CD4-positive, alpha-beta T cell treated with Interleukin-2 at 100 ng/mL for 4 hours (primary cell): ENCODE results near the gene SMIM5.
"Not testable (repeated sequence)": the region's sequence is repeated elsewhere in the genome, so short reads cannot be mapped to it uniquely, and the experiment has no call there.

ENCODE experiments used
- DNase-seq: peaks from one replicate; pipeline ENCODE4 v3.0.0-alpha.2; 2020; ENCODE audit warnings: low spot score

The SMIM5 gene

DNA sequence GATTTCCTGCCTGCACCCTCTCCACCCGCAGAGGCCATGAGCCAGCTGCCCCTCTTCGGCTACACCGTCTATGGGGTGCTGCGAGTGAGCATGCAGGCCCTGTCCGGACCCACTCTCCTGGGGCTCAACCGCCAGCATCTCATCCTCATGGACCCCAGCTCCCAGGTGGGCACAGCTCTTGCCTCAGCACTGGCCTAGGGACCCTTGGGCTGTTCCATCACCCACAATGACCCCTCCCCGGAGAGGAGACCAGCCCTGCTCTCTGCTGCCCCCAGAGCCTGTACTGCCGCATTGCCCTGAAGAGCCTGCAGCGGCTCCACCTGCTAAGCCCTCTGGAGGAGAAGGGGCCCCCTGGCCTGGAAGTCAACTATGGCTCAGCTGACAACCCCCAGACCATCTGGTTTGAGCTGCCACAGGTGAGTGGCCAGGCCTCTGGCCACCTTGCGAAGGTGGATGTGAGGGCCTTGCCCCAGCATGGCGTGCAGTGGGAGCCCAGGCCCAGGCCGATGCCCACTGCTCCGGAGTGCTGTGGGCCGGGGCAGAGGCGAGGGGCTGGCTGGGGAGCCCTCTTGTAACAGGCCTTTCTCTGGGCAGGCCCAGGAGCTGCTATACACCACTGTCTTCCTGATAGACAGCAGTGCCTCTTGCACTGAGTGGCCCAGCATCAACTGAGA lies 7.3 kb upstream of the SMIM5 start:
- no peak for DNase-seq

DNA sequence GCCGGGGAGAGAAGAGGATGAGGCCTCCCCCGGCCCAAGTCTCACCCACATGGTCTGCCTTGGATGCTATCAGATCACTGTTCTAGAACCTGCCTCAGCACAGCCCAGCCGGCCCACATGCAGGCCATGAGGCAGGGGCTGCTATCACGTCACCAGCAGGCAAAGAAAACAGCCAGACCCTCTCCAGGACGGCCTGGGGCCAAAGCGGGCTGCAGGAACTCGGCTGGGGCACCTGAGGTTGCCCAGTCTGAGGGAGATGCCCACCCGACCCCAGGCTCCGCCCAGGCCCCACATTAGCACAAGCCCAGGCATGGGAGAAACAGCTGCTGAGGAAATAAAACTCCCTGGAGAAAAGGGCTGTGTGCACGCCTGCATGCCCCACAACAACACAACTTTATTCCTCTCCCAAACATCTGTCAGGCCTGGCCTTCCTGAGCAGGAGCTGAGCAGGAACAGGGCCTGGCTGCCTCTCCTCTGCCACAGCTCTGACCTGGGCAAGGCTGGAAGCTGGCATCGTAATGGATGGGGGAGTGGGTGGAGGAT lies 6.7 kb upstream of the SMIM5 start:
- no peak for DNase-seq

DNA sequence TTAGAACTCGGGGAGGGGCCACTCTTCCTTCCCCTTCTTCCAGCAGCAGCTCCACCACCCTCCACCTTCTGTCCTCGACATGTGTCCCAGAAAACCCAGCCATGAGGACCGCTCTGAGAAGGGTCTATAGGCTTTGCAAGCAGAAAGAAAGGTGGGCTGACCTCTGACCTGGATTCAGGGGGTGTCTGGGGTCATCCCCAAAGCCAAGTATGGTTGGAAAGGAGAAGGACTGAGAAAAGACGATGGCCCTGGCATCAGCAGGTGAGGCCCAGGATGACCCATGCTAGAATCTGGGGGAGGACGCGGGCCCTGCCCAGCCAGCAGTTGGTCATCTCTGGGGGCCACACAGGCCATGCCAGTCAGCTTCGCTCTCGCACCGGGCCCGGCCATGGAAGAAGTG lies 6.1 kb upstream of the SMIM5 start:
- no peak for DNase-seq

DNA sequence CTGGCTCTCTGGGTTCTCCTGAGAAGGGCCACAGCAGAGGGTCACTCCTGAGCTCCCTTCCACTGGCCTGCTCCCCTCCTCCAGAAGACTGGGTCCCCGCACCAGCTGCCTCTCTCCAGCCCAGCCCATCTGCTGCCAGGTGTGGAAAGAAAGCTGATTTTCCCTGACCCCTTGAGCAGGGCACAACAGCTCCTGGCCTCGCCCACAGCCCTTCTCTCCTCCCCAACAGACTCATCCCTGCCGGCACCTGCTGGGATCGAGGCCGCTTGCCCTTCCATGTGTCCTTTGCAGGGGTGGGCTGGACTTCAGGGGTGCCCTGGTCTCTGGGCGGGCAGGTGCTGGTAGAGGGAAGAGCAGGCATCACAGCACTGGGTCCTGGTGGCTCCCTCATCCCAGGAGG lies 4.8 kb upstream of the SMIM5 start:
- DNase-seq: no peak

DNA sequence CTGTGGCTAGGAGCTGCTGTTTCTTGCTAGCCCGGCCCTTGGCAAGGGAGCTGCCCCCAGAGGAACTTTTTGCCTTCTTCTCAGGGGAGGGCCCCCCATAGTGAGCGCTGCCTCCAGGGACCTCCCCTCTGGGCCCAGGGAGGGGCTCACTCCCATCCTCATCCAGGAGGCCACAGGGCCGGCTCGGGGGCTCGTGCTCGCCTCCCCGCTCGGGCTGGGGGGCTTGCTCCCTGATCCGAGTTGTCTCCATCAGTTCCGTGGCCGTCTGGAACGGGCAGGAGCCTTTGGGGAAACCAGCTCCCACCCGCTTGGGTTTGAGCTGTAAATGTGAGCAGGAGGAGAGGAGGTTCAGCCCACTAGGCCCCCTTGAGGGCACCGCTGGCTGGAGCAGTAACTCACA lies 4.1 kb upstream of the SMIM5 start:
- no peak for DNase-seq

DNA sequence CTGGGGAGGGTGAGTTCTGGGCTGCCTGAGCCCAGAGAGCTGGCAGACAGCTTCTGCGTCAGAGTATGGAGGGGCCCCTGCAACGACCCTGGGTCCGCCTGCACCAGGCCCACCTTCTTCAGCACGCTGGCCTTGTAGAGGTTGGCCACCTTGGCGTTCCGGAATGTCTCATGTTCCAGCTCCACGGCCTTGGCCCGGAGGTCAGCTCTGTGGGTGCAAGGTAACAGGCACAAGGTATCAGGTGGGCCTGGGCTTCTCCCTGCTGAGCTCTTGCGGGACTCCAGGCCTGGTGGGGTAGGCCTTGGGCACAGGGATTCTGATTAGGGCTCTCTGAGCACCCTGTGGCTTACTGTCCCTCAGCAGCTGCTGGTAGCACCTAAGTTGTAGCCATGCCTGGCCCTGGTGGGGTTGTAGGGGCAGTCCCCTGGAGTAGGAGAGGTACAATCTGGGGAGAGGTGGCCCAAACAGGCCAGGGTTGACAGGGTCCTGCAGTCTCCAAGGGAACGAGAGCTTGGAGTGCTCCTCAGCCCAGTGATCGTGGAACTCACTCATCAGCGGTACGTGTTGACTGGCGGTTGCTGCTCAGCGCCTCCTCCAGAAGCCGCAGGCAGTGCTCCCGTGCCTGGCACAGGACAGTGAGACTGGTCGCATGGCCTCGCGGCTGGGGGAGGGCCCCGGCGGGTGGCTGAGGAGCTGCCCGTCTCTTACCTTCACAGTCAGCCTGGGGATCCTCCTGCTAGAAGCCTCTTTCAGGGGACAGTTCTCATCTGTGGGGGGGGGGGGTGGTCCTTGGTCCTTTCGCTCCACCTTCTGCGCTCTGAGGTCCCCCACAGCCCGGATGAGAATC lies 2.9 kb upstream of the SMIM5 start:
- no peak for DNase-seq

DNA sequence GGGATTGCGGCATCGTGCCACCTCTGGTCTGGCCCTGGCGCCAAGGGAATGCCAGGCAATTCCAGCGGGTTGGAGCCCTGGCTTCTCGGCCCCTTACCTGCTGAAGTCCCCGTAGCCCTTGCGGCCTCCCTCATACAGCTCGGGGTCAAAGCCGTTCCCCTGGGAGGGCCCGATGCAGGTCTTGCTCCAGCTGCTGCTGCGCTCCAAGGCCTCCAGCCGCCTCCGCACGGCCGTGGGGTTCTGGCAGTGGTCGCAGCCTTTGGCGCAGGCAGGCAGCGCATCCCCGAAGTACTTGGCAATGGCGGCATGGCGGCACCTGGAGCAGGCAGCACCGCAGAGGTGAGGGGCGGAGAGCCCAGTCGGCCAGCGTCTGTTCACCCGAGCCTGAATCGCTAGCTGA lies 1.9 kb upstream of the SMIM5 start:
- DNase-seq: no peak

DNA sequence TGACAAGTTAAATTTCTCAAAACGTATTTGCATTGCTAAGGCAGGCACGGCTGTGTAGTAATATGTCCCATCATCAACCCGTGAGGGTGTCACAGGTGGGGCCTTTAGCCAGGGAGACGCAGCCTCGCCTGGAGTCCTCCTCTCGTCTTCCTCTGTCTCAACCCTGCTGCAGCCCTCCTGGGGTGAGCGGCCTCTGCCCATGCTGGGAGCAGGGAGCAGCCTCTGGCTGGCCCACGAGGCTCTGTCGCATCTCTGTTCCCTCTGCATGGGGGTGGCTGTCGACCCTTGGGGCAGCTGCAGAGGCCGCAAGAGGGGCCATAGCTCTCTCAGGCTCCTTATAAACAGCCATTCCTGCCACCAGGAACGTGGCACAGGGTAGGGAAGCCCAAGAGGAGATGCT lies 806 bp upstream of the SMIM5 start:
- DNase-seq: no peak

DNA sequence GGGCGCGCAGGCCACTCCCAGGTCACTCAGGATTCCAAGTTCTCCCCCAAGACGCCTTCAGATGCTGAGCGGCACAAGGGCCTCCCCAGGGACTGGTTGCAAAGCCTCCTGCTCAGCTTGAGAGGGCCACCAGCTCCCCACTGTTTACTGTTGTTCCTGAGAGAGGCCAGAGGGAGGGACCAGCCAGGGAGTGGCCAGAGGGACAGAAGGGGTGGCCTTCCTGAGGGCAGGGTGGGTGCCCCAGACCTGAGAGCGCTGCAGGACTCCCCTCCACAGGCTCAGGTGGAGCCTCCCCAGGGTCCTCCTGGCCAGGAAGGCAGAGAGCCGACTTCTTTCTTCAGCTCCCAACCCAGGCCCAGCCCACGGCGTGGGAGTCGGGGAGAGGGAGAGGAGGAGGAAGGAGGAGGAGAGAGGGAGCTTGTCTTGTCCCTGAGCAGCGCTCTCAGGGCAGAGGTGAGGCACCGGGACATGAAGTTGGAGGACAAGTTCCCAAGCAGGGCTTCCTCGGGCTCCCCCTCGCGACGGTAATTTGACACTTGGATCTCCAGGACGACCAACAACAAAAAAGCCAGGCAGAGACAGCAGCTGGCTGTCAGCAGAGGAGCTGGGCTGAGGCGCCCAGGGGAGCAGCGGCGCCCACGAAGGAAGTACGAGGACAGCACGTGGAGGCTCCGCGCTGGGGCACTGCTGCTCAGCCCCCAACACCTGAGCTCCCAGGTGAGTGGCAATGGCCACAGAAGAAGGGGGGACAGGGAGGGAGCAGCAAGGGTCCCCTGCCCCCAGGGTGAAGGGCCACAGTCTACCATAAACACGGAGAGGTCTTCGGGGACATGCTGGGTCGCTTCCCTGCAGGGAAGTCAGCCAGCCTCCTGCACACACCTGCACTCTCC lies 497 bp downstream of the SMIM5 start:
- peak; percentile 51 for DNase-seq

DNA sequence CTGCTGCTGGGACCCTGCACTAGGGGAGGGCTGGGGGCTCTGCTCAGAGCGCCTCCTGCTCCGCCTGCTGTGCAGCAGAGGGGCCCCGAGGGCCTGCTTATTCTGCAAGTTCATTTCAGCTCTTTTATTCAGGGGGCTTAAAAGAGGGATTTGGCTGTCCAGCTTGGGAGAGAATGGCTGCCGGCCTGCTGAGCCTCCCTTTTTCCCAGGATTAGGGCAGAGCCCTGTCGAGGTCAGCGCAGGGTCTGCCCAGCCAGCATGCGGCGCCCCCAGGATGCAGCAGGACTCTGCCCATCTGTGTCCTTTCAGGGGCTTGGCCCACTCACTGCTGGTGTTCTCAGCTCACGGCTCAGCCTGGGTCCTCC lies 1.1 kb downstream of the SMIM5 start:
- DNase-seq: no peak

DNA sequence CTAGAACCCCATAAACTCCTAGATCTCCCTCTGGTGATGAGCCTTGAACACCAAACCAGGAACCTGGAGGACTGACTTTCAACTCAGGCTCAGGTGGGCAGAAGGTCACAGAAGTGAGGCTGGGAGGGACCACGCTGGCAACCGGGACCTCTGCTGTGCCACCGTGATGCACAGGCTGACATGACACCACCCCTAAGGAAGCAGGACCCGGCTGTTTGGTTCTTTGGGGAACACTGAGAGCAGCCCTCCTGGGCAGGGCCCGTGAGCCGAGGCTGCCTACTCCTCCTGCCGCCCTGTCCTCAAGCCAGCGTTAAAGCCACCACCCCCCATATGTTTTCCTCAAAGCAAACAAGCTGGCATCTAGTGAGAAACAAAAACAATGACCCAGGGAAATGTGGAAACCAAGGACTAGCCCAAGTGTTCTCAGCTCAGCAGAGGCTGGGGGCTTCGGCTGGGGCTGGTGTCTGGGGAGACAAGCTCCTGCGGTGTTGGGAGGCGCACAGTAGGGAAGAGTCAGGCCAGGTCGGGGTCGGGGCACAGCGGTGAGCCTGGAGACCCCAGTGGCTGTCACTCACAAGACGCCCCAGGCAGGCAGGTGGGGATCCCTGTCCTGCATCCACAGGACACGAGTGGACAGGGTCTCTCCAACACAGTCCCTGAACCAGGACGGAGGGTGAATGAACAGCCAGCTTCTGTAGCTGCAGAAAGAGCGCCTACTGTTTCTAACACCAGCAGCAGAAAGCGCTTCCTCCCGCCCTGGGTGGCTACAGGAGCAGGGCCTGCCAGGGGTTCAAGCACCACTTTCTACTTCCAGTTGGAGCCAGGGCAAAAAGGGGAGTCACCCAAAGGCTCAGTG lies 1.7 kb downstream of the SMIM5 start:
- no peak for DNase-seq

DNA sequence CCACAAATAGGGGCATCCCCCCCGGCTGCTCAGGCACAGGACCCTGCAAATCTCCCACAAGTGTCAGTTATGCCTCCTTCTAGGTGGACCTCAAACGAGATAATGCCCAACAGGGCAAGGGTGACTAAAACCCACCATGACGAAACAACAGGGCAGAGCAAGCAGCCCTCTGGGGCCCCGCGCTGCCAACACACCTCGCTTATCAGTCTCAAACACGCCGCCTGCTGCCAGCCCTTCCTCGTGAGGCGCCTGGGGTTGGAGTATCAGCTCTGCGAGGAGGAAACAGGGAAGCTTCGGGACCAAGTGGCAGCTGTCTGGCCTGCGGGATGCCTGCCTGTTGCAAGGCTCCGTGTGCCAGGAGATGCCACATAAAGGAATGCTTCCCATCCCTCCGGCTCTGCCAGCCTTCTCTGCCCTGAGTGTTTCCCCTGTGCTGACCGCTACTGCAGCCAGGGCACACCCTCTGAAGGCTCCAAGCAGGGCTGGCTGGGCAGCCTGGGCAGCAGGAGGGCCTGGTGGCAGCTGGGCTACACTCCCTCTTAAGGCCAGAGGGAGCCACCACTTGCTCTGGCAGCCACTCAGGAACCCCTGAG lies 2.5 kb downstream of the SMIM5 start:
- DNase-seq: no peak

DNA sequence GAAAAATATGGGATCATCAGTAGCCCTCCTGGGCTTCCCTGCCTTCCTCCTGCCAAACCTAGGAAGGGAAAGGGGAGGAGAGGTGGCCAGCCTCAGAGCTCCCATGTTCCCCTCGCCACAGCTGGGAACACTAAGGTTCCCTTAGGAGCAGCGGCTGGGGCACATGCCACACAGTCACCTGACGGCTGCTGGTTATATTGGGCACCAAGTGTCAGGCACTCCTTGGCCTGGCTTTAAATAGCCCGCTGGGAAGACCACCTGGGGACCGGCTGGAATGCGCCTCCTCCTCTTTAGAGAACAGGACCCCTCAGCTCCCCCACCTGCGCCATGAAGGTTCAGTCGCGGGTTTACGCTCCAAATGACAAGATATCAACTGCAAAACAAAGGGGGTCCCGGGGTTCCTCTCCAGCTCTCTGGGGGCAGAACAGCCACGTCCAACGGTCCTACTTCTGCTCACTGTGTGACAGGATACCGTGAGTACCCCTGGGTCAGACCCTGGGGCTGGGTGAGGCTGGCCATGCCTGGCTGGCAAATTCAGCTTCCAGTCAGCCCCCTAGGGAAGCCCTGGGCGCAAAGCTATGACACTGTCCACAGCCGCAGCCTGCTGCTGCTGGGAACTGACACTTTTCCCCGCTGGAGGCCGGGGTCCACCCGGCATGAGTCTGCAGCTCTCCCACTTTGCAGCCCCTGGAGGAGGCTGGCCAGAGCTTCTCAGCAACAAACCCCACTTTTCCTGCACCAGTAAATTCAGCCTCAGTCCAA lies 3.3 kb downstream of the SMIM5 start:
- DNase-seq: no peak

DNA sequence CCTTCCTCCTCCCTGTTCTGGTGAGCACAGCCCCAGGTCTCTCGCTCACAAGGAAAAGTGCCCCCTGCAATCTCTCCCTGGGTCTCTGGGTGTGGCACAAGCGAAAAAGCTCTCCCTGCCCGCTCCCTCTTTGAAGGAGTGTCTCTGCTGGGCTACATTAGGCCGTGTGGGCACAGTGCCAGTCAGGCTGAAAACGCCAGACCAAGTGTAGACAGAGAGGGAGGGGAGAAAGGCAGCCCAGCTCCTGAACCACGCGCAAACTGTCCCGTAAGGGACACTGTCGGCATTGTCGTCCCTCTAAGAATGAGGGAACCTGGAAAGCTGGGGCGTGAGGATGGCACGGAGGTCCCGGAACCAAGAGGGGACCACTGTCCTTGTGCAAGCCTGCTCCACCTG lies 3.9 kb downstream of the SMIM5 start:
- DNase-seq: no peak

DNA sequence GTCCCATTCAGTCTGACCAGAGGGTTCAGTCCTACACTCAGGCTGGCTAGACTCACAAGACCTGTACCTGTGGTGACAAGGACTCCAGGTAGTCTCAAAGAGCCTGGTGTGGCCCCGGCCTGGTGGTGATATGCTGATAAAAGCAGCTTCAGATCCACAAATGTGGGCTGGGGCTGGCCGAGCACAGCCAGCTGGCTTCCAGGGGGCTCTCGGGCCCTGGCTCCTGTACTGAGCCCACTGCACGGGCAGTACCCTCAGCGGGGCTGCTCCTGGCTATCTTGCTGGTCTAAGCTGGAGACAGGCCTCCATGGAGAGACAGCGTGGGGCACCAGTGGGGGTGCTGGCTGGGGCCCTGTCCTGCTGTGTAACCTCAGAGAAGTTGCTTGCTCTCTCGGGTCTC lies 4.3 kb downstream of the SMIM5 start:
- DNase-seq: no peak

DNA sequence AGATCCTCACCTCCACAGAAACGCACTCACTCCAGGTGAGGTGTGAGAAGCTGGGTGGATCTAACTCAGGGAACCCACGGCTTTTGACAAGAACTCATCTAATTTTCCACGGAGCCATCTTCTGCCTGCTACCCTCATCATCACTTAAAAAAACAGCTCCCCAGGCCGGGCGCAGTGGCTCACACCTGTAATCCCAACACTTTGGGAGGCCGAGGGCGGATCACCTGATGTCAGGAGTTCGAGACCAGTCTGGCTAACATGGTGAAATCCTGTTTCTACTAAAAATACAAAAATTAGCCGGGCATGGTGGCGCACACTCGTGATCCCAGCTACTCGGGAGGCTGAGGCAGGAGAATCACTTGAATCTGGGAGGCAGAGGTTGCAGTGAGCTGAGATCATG lies 4.8 kb downstream of the SMIM5 start:
- not testable (repeated sequence) for DNase-seq

DNA sequence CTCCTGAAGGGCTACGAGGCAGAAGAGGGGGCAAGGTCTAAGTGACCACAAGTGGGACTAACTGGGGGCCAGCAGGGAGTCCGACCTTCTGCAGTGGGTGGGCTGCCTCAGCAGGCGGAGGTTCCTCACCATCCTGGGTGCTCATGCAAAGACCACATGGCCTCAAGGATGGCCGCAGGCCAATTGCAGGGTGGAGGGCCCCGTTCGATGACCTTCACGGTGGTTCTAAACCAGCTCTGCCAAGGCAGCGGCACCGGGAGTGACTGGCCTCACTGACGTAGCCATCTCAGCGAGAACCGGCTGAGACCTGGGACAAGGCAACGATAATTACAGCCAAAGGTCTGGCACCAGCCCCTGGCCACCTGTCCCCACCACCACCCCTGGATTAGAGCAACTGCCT lies 5.7 kb downstream of the SMIM5 start:
- DNase-seq: no peak

DNA sequence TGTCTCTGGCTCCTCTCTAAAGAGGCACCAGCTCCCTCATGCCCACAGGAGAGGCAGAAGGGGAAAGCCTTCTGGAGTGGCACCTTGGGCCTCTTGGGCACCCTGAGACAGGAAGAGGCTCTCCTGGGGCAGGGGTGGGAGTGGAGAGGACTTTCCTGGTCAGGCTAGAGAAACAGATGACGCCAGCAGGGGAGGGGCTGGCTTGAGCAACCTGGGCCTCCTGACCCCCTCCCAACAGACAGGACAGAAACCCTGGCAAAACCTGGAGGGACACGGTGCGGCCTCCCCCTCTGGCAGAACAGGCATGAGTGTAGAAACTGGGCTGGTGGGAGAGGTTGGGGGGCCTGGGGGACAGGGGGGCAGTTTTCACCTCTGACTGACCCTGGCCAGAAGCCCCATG lies 6.1 kb downstream of the SMIM5 start:
- no peak for DNase-seq

DNA sequence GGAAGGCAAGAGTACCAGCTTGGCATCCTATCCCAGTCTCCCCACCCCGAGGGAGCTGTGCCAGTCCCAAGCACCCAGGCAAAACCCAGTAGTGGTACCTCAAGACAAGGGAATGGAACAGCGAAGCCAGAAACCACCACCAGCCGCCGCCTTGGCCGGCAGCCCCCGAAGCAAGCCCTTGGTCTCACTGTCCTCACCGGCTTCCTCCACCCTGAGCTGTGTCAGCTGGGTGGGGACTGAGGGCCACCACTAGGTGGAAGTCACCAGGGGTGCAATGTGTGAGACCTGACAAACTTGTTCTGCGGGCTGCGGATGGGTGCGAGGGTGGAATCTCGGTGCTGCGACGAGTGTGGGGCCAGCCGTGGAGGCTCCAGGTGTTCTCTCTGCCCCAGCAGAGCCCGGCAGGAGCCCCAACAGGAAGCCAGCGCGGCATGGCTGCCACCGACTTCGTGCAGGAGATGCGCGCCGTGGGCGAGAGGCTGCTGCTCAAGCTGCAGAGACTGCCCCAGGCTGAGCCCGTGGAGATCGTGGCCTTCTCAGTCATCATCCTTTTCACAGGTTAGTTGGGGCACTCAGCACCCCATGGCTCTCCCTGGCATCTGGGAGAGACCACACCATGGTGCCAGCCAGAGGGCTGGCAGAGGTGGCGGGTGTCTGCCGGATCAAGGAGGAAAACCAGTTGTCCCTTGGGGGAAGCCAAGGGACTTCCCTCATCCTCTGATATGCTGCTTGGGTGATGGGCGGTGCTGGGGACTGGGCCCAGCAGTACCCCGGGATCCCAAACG lies 6.7 kb downstream of the SMIM5 start:
- DNase-seq: no peak
